Measurements from ENCODE around the gene CSH1. TPM values are rescaled to one million over a fixed set of nuclear protein-coding genes. Genes with fewer than 3 reads are reported as not detected.
"Not testable (repeated sequence)": the region's sequence is repeated elsewhere in the genome, so short reads cannot be mapped to it uniquely, and the experiment has no call there.

Gene CSH1
- total RNA-seq, 2 experiments from 2014 or later: not detected

DNA sequence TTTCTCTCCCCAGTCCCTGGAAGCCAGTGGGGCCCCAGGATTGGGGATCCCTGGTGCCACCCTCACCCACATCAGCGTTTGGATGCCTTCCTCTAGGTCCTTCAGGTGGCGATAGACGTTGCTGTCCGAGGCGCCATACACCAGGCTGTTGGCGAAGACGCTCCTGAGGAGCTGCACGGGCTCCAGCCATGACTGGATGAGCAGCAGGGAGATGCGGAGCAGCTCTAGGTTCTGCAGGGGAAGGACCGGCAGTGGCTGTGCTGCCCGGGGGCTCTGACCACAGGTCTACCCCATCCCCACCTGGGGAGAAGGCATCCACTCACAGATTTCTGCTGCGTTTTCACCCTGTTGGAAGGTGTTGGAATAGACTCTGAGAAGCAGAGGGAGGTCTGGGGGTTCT, 15.7 kb downstream of the CSH1 start:
- H3K4me1 Mint-ChIP-seq (ENCODE audit: low read depth): peaks cover 9% of the 10 kb centered on the region
- POLR2A ChIA-PET: no interaction called here
- DNase-seq (no peak), ATAC-seq (no peak)
- H3K27me3 Mint-ChIP-seq (ENCODE audit: low read depth): peaks cover 3% of the 10 kb centered on the region
- no peaks in the 10 kb centered on the region for H3K9me3 Mint-ChIP-seq (ENCODE audit: insufficient read depth)
- H3K27ac Mint-ChIP-seq: no peak overlapping the region
- CTCF ChIA-PET: interaction anchor here (1.2 to 1.3 kb wide), 3 partner anchors 15 to 34 kb away, joined by 4 to 5 read pairs (median 4); no protein-coding TSS in a partner anchor
- no peaks in the 10 kb centered on the region for H3K36me3 Mint-ChIP-seq (ENCODE audit: low read depth)
- H3K4me3 Mint-ChIP-seq: no peak overlapping the region

DNA sequence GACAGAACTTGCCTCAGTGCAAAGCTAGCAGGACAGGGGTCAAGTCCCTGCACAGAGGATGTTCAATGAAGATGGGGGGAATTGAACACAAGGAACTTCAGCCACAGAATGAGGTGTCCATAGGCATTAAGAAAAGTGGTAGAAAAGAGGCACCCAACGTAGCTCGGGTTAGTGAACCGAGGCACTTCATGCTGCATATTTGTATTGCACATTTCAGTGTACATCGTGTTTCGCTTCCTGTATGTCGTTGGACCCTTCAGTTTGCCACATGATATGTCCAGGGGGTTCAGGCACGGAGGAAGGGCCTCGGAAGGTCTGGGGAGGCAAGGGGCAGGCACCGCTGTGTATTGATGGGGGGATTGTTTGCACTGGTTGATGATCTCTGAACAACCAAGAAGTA, 18.0 kb downstream of the CSH1 start:
- H3K4me1 Mint-ChIP-seq (ENCODE audit: low read depth); H3K27me3 Mint-ChIP-seq (ENCODE audit: low read depth); ATAC-seq; DNase-seq; H3K9me3 Mint-ChIP-seq (ENCODE audit: insufficient read depth); H3K36me3 Mint-ChIP-seq (ENCODE audit: low read depth); H3K4me3 Mint-ChIP-seq; H3K27ac Mint-ChIP-seq; POLR2A ChIA-PET: not testable (repeated sequence)
- CTCF ChIA-PET: interaction anchor here (1.3 kb wide), 1 partner anchor 41 kb away, joined by 3 read pairs; no protein-coding TSS in a partner anchor

DNA sequence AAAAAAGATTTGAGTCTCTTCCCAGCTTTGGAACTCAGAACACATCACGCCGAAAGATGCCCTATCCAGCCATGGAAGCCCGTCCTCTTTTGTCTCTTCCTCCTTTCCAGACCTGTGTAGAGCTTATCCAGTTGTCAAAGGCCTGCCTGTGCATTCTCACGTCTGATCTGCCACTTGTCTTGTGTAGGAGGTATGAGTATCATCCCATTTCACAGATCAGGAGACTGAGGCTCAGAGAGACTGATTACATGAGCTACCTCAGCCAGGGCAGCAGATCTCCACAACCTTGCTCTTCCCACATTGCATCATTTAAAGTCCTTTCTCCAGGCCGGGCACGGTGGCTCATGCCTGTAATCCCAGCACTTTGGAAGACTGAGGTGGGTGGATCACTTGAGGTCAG, 21.7 kb downstream of the CSH1 start:
- ATAC-seq; H3K9me3 Mint-ChIP-seq (ENCODE audit: insufficient read depth); H3K4me1 Mint-ChIP-seq (ENCODE audit: low read depth); H3K36me3 Mint-ChIP-seq (ENCODE audit: low read depth); DNase-seq; H3K4me3 Mint-ChIP-seq; POLR2A ChIA-PET; H3K27ac Mint-ChIP-seq: not testable (repeated sequence)
- peaks cover 13% of the 10 kb centered on the region for H3K27me3 Mint-ChIP-seq (ENCODE audit: low read depth)
- CTCF ChIA-PET: interaction anchor here (0.8 kb wide), 1 partner anchor 26 kb away, joined by 3 read pairs; no protein-coding TSS in a partner anchor

DNA sequence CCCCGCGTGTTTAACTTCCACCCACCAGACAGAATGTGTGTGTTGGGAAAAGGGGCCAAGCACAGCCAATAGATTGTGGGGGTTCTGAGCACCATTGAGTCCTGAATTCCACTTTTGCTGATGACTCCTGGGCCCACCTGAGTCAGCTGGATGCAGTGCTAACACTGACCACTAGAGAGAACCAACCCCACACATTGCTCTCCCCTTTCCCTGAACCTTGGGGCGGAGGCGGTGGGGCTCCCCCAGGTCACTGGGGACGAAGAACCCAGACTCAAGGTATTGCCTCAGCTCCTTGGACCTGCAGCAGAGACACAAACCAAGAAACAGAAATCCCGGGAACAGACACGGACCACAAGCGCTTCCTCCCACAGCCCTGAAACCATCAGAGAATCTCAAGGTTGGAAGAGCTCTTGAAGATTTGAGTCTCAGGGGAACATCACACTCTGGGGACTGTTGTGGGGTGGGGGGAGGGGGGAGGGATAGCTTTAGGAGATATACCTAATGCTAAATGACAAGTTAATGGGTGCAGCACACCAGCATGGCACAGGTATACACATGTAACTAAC, 22.2 kb downstream of the CSH1 start:
- H3K4me3 Mint-ChIP-seq; H3K36me3 Mint-ChIP-seq (ENCODE audit: low read depth); H3K4me1 Mint-ChIP-seq (ENCODE audit: low read depth); H3K9me3 Mint-ChIP-seq (ENCODE audit: insufficient read depth); POLR2A ChIA-PET; DNase-seq; H3K27ac Mint-ChIP-seq: not testable (repeated sequence)
- CTCF ChIA-PET: interaction anchor here (0.8 kb wide), 1 partner anchor 25 kb away, joined by 3 read pairs; no protein-coding TSS in a partner anchor
- peak; percentile 47 for ATAC-seq
- H3K27me3 Mint-ChIP-seq (ENCODE audit: low read depth): peaks cover 18% of the 10 kb centered on the region

DNA sequence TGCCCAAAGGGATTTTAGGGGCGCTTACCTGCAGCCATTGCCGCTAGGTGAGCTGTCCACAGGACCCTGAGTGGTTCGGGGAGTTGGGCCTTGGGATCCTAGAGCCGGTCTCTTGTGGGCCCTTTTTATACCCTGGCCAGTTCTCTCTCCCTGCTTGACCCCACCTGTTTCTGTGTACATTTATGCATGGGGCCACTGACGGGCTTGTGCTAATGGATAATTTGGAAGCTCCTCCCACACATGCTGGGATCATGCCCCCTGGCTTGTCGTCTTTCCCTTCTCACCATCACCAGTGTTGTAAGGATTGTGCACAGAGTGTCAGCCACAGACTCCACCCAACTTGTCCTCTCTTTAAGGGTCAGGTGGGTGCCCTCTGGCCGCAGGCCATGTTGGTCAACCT, 22.8 kb downstream of the CSH1 start, which contains the start of gene CSH2:
CSH2 (minus strand) TSS at position 101 of the 400 bp plus-strand sequence; CDS start at position 38, 63 bp downstream.
- DNase-seq; H3K4me1 Mint-ChIP-seq (ENCODE audit: low read depth); CTCF ChIA-PET; POLR2A ChIA-PET; H3K4me3 Mint-ChIP-seq; H3K9me3 Mint-ChIP-seq (ENCODE audit: insufficient read depth); H3K36me3 Mint-ChIP-seq (ENCODE audit: low read depth); ATAC-seq; H3K27ac Mint-ChIP-seq: not testable (repeated sequence)
- H3K27me3 Mint-ChIP-seq (ENCODE audit: low read depth): peaks cover 18% of the 10 kb centered on the region

DNA sequence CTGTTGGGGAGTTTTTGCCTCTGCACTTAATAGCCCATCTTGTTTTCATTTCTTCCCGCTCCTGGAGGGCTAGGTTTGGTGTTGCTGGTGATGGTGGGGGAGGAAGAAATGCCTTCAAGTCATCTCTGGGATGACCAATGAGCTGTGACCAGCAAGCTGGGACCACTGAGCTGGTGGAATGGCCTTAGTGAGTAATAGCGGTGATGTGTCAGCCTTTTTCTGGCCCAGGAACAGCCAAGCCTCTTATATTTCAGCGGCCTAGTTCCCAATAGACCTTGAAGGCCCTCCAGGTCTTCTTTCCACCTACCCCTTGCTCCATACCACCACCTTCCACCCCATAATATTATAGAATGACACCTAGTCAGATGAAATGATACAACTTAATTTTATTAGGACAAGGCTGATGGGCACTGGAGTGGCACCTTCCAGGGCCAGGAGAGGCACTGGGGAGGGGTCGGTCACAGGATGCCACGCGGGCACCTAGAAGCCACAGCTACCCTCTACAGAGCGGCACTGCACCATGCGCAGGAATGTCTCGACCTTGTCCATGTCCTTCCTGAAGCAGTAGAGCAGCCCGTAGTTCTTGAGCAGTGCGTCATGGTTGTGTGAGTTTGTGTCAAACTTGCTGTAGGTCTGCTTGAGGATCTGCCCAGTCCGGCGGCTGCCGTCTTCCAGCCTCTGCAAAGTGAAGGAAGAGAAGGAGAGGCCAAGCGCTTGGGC, 24.6 kb downstream of the CSH1 start:
- H3K4me1 Mint-ChIP-seq (ENCODE audit: low read depth); H3K36me3 Mint-ChIP-seq (ENCODE audit: low read depth); ATAC-seq; CTCF ChIA-PET; DNase-seq; H3K27ac Mint-ChIP-seq; H3K9me3 Mint-ChIP-seq (ENCODE audit: insufficient read depth); H3K4me3 Mint-ChIP-seq; POLR2A ChIA-PET: not testable (repeated sequence)
- H3K27me3 Mint-ChIP-seq (ENCODE audit: low read depth): peaks cover 16% of the 10 kb centered on the region

DNA sequence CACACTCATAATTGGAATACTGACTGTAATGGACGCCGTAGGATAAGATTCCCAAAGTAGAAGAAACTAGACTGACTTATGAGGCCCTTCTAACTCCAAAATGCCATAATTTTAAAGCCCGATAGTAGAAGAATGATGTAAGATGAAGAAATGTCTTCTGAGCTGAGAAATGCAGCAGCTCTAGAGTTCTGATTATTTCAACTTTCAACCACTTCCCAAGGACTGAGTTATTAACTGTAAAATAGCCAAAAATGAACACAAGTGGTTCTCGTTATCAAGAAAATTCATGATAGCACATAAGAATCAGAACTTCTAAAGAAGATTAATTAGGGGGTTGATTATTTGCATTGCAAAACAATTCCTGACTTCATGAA, 26.1 kb downstream of the CSH1 start:
- POLR2A ChIA-PET; ATAC-seq; H3K9me3 Mint-ChIP-seq (ENCODE audit: insufficient read depth); H3K36me3 Mint-ChIP-seq (ENCODE audit: low read depth); DNase-seq; H3K4me3 Mint-ChIP-seq; H3K27ac Mint-ChIP-seq; H3K4me1 Mint-ChIP-seq (ENCODE audit: low read depth): not testable (repeated sequence)
- peaks cover 16% of the 10 kb centered on the region for H3K27me3 Mint-ChIP-seq (ENCODE audit: low read depth)
- CTCF ChIA-PET: interaction anchor here (0.7 to 1.8 kb wide), 7 partner anchors 10 to 114 kb away, joined by 3 to 10 read pairs (median 4); no protein-coding TSS in a partner anchor

DNA sequence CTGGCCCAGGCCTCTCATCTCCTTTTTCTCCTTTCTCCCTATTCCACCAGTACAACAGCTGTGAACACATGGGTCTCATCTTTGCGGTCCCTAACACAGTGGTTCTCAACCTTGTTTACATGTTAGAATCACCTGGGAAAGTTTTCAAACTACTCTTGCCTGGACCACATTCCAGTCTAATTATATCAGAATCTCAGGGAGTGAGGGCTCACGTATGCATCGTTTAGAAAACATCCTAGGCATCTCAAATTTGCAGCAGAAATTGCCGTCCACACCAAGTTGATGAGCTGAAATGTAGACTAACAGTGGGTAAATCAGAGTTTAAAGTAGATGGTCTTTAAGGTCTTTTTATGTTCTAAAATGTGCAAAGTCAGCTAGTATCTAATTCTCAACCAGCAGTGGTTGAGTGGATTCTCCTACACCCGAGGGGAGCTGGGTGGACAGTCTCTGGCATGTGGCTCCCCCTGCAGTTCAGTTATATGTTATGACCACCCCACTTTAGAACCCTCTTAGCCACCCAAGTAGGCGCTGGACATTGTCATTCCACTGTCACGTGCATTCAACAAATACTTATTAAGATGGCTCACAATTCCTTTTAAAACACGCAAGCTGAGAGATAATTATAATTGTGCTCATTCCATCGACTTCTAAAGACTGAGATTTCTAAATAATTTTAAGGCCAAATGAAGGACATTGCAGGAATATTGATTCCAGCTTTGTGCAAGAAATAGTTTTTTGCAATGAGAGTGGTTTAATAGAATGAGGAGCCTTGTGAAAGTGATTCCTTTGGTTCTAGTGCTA, 26.7 kb downstream of the CSH1 start:
- POLR2A ChIA-PET; ATAC-seq; H3K4me3 Mint-ChIP-seq; H3K9me3 Mint-ChIP-seq (ENCODE audit: insufficient read depth); H3K27ac Mint-ChIP-seq; H3K4me1 Mint-ChIP-seq (ENCODE audit: low read depth); DNase-seq; H3K36me3 Mint-ChIP-seq (ENCODE audit: low read depth): not testable (repeated sequence)
- CTCF ChIA-PET: interaction anchor here (1.1 to 1.8 kb wide), 6 partner anchors 10 to 115 kb away, joined by 3 to 10 read pairs (median 4); no protein-coding TSS in a partner anchor
- peaks cover 16% of the 10 kb centered on the region for H3K27me3 Mint-ChIP-seq (ENCODE audit: low read depth)

DNA sequence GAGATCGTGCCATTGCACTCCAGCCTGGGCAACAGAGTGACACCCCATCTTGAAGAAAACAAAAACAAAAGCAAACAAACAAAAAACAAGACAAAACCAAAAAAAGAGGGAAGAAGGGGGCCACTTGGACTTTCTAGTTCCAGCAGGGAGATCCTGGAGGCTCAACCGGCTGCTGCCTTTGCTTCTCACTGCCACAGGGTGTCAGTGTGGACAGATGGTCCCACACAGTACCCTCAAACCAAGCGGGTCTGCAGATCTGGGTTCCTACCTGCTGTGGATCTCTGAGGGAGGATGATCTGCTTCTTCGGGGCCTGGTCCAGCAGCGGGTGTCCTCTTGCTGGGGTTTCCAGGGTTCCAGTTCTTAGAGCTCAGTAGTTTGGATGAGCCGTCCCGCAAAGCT, 29.7 kb downstream of the CSH1 start:
- H3K4me3 Mint-ChIP-seq; H3K4me1 Mint-ChIP-seq (ENCODE audit: low read depth); DNase-seq; H3K27ac Mint-ChIP-seq; POLR2A ChIA-PET; H3K36me3 Mint-ChIP-seq (ENCODE audit: low read depth); H3K9me3 Mint-ChIP-seq (ENCODE audit: insufficient read depth); ATAC-seq: not testable (repeated sequence)
- H3K27me3 Mint-ChIP-seq (ENCODE audit: low read depth): peaks cover 18% of the 10 kb centered on the region
- CTCF ChIA-PET: interaction anchor here (0.8 to 3.3 kb wide), 20 partner anchors 10 to 452 kb away, joined by 3 to 43 read pairs (median 5); partner anchors contain the start of genes GH2, ICAM2 and SMARCD2

DNA sequence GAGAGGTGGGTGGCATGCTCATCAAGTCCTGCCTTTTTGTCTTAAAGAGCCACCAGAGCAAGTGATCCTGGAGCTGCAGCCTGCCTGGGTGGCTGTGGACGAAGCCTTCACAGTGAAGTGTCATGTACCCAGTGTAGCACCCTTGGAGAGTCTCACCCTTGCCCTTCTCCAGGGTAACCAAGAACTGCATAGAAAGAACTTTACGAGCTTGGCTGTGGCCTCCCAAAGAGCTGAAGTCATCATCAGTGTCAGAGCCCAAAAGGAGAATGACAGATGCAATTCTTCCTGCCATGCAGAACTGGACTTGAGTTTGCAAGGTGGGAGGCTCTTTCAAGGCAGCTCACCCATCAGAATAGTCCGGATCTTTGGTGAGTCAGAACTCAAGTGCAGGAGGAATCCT, 37.1 kb downstream of the CSH1 start:
- ChIA-PET CTCF (interaction anchor here (0.7 to 4.9 kb wide), 5 partner anchors 9 to 274 kb away, joined by 4 to 47 read pairs (median 8); no protein-coding TSS in a partner anchor), POLR2A (interaction anchor here (1.4 kb wide), 1 partner anchor 10 kb away, joined by 4 read pairs; no protein-coding TSS in a partner anchor)
- H3K4me3 Mint-ChIP-seq: no peak overlapping the region
- peaks cover 22% of the 10 kb centered on the region for H3K27me3 Mint-ChIP-seq (ENCODE audit: low read depth)
- H3K9me3 Mint-ChIP-seq (ENCODE audit: insufficient read depth): no peaks in the 10 kb centered on the region
- H3K36me3 Mint-ChIP-seq (ENCODE audit: low read depth): no peaks in the 10 kb centered on the region
- H3K27ac Mint-ChIP-seq: no peak overlapping the region
- no peaks in the 10 kb centered on the region for H3K4me1 Mint-ChIP-seq (ENCODE audit: low read depth)
- ATAC-seq: no peak
- DNase-seq: no peak

DNA sequence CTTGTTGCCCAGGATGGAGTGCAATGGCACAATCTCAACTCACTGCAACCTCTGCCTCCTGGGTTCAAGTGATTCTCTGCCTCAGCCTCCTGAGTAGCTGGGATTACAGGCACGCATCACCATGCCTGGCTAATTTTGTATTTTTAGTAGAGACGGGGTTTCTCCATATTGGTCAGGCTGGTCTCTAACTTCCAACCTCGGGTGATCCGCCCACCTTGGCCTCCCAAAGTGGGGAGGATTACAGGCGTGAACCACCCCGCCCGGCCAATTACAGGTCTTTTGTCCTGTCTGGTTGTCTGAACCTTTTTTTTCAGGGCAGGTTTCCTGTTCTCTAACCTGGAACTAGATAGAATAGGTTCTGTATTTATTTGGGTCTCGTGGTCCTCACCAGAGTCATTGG, 39.9 kb downstream of the CSH1 start:
- H3K9me3 Mint-ChIP-seq (ENCODE audit: insufficient read depth); H3K4me1 Mint-ChIP-seq (ENCODE audit: low read depth); H3K27ac Mint-ChIP-seq; ATAC-seq; POLR2A ChIA-PET; H3K4me3 Mint-ChIP-seq; H3K36me3 Mint-ChIP-seq (ENCODE audit: low read depth); DNase-seq: not testable (repeated sequence)
- peaks cover 29% of the 10 kb centered on the region for H3K27me3 Mint-ChIP-seq (ENCODE audit: low read depth)
- CTCF ChIA-PET: interaction anchor here (2.1 kb wide), 1 partner anchor 9 kb away, joined by 15 read pairs; no protein-coding TSS in a partner anchor

Data from activated CD8-positive, alpha-beta T cell treated with anti-CD3 and anti-CD28 coated beads, Interleukin-2, amount 10 ng/mL, durations not matched to agents 7 days and 5 days (primary cell).